OCI-LY7 (cell line): ENCODE data around the gene TMX4. TPM values are rescaled to one million over a fixed set of nuclear protein-coding genes. Genes with fewer than 3 reads are reported as not detected.

Source experiments
- BruUV-seq: library from RNA; stranded (reverse); fragments of 400-500 nt; replicated peaks from 2 replicates; lab custom pipeline; 2021; lab: Mats Ljungman, UMichigan
- CTCF ChIA-PET: fragments of 300-600 bp; sonication (Branson Sonifier 250); formaldehyde crosslinking; loops from one replicate; lab custom pipeline; 2022; ENCODE audit warnings: antibody characterized with exemption; ENCODE audit not compliant: unreplicated experiment; lab: Charles Lee
- POLR2A ChIA-PET: fragments of 300-600 bp; sonication (Branson Sonifier 250); formaldehyde crosslinking; loops from one replicate; lab custom pipeline; 2022; ENCODE audit warnings: antibody characterized with exemption; lab: Charles Lee
- DNase-seq: peaks from one replicate; pipeline ENCODE4 v3.0.0-alpha.2; 2015; ENCODE audit warnings: low spot score
- H2AFZ ChIP-seq: fragments of 200-600 bp; sonication (generic), shearing (Covaris generic); 2 replicates; pipeline ENCODE4 v1.6.1; 2014; ENCODE audit warnings: mild to moderate bottlenecking, antibody characterized with exemption, low read length, moderate library complexity
- H3K27ac ChIP-seq: fragments of 200-600 bp; sonication (generic); 2 replicates; pipeline ENCODE4 v1.5.1; 2014; ENCODE audit warnings: mixed run types, low read depth, mild to moderate bottlenecking, moderate library complexity, low read length, inconsistent platforms; ENCODE audit not compliant: poor library complexity, severe bottlenecking
- H3K36me3 ChIP-seq: fragments of 200-600 bp; sonication (generic); 2 replicates; pipeline ENCODE4 v1.6.1; 2014; ENCODE audit warnings: mild to moderate bottlenecking, antibody characterized with exemption, low read length, moderate library complexity, mixed read lengths; ENCODE audit not compliant: insufficient read depth
- H3K4me1 ChIP-seq: fragments of 200-600 bp; sonication (generic); 2 replicates; pipeline ENCODE4 v1.5.1; 2014; ENCODE audit warnings: mild to moderate bottlenecking, low read length; ENCODE audit not compliant: insufficient read depth, poor library complexity, severe bottlenecking
- H3K4me2 ChIP-seq: fragments of 200-600 bp; sonication (generic); 2 replicates; pipeline ENCODE4 v1.6.1; 2014; ENCODE audit warnings: mild to moderate bottlenecking, low read length
- H3K4me3 ChIP-seq: fragments of 200-600 bp; sonication (generic); 2 replicates; pipeline ENCODE4 v1.5.1; 2014; ENCODE audit warnings: mild to moderate bottlenecking, low read depth, low read length; ENCODE audit not compliant: poor library complexity, severe bottlenecking
- H3K79me2 ChIP-seq: fragments of 200-600 bp; sonication (generic); 2 replicates; pipeline ENCODE4 v1.6.1; 2016; ENCODE audit warnings: low read depth, mild to moderate bottlenecking, low read length, moderate library complexity, mixed read lengths; ENCODE audit not compliant: insufficient read depth
- H3K9me2 ChIP-seq: fragments of 200-600 bp; sonication (generic); 2 replicates; pipeline ENCODE4 v1.6.1; 2016; ENCODE audit warnings: mild to moderate bottlenecking, low read length, mixed read lengths; ENCODE audit not compliant: insufficient read depth
- H3K9me3 ChIP-seq: fragments of 200-600 bp; sonication (generic); 2 replicates; pipeline ENCODE4 v1.6.1; 2014; ENCODE audit warnings: mild to moderate bottlenecking, mixed run types, low read length, mixed read lengths
- H4K20me1 ChIP-seq: fragments of 200-600 bp; sonication (generic); 2 replicates; pipeline ENCODE4 v1.6.1; 2014; ENCODE audit warnings: mild to moderate bottlenecking, antibody characterized with exemption, low read length, moderate library complexity, mixed read lengths; ENCODE audit not compliant: insufficient read depth
- EZH2phosphoT487 ChIP-seq: fragments of 200-600 bp; sonication (generic); IDR thresholded peaks from 2 replicates; pipeline ENCODE4 v1.6.1; 2018; ENCODE audit warnings: low read depth, borderline replicate concordance, mild to moderate bottlenecking, mixed run types, antibody characterized with exemption, low read length, moderate library complexity, mixed read lengths
- intact Hi-C: fragments of 100-400 bp; cut with micrococcal nuclease; formaldehyde crosslinking; loops from one replicate; pipeline ENCODE4 v1.10.0; 2022; ENCODE audit not compliant: unreplicated experiment
- total RNA-seq, 2 experiments: library from RNA; depleted of rRNA in 1 of 2; stranded (reverse); fragments of >200 nt in 1 of 2; shearing (Covaris generic) in 1 of 2; gene quantifications; 2 replicates each; pipeline ENCODE4 v1.2.3, GENCODE V29; 2014 to 2022
- TF ChIP-seq, protein P1 (sequence below): fragments of 200-600 bp; sonication (generic); conservative IDR thresholded peaks from 2 replicates; pipeline ENCODE4 v1.5.1; 2014; ENCODE audit warnings: mild to moderate bottlenecking, antibody characterized with exemption, low read length, moderate library complexity, mixed read lengths

Gene TMX4
- total RNA-seq, 2 experiments from 2014 or later = 22.4 to 71.3 TPM

DNA sequence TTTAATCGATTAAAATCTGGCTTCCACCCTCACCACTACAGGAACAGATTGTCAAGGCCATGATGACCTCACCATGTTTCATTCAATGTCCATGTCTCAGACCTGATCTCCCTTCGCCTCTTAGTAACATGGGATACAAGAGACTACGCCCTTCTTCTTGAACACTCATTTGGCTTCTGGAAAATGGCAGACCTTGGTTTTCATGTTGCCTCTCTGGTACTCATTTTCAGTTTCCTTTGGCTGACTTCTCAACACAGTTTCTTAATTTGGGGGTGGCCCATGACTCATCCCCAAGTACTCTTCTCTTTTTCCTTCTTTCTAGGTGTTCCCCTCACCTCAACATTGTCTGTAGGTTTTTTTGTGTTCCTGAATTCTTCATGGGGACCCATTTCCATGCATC, 22.7 kb downstream of the TMX4 start:
- Histone ChIP-seq H3K36me3 (peaks cover 97% of the 10 kb centered on the region), H3K4me2 (no peak overlapping the region), H3K9me3 (peaks cover 9% of the 10 kb centered on the region; the same call in 1 of the 2 replicates), H3K4me3 (no peak overlapping the region), H3K4me1 (no peaks in the 10 kb centered on the region), H3K27ac (no peak overlapping the region), H4K20me1 (no peaks in the 10 kb centered on the region), H2AFZ (no peak overlapping the region), H3K79me2 (no peaks in the 10 kb centered on the region), H3K9me2 (no peaks in the 10 kb centered on the region)
- ChIA-PET POLR2A (interaction anchor here (1.4 kb wide), 1 partner anchor 10 kb away, joined by 3 read pairs; no protein-coding TSS in a partner anchor), CTCF (no interaction called here)
- BruUV-seq = no TSS peak
- TF ChIP-seq, protein P1, sequence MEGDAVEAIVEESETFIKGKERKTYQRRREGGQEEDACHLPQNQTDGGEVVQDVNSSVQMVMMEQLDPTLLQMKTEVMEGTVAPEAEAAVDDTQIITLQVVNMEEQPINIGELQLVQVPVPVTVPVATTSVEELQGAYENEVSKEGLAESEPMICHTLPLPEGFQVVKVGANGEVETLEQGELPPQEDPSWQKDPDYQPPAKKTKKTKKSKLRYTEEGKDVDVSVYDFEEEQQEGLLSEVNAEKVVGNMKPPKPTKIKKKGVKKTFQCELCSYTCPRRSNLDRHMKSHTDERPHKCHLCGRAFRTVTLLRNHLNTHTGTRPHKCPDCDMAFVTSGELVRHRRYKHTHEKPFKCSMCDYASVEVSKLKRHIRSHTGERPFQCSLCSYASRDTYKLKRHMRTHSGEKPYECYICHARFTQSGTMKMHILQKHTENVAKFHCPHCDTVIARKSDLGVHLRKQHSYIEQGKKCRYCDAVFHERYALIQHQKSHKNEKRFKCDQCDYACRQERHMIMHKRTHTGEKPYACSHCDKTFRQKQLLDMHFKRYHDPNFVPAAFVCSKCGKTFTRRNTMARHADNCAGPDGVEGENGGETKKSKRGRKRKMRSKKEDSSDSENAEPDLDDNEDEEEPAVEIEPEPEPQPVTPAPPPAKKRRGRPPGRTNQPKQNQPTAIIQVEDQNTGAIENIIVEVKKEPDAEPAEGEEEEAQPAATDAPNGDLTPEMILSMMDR = no peak
- no peak for TF ChIP-seq EZH2phosphoT487
- no peak for DNase-seq
- intact Hi-C loops = no loop called here

DNA sequence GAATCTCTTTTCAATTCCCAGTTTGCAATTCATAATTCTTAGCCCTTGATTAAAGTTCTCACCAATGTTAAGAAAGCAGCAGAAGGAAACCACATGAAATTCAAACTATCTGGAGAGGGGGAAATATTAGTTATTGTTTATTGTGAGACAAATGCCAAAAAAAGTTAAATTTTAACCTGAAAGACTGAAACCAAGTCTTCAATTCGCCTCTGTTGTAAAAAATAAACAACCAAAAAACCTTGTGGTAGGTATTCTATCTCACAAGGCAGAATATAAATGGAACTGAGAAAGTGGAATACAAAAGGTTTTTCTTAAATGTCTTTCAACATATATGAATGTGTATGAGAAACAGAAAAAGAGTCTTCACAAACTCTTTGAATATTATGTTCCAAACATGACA, 24.8 kb downstream of the TMX4 start:
- Histone ChIP-seq H4K20me1 (no peaks in the 10 kb centered on the region), H3K27ac (no peak overlapping the region), H2AFZ (no peak overlapping the region), H3K79me2 (no peaks in the 10 kb centered on the region), H3K4me3 (no peak overlapping the region), H3K36me3 (peaks cover 81% of the 10 kb centered on the region), H3K9me3 (peaks cover 9% of the 10 kb centered on the region; the same call in 1 of the 2 replicates), H3K9me2 (no peaks in the 10 kb centered on the region), H3K4me2 (no peak overlapping the region), H3K4me1 (no peaks in the 10 kb centered on the region)
- DNase-seq = no peak
- no TSS peak for BruUV-seq
- TF ChIP-seq EZH2phosphoT487 = no peak
- TF ChIP-seq, protein P1 = no peak
- ChIA-PET POLR2A (no interaction called here), CTCF (no interaction called here)
- intact Hi-C loops = no loop called here

DNA sequence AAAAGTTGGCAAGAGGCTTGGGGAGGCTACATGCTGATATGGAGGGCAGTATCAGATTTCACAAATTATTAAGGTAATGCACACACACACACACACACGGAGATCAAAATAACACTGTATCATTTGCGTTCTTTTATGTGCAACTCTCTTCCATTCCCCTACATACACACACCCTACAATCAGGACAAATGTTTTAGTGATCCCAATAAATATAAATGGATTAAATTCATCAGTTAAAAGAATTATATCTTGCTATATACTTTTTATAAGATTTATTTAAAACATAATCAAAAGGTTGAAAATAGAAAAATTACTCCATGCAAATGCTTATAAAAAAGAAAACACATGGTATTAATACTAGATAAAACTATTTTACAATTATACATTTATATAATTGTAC, 25.9 kb downstream of the TMX4 start:
- ChIA-PET POLR2A (no interaction called here), CTCF (no interaction called here)
- no peaks in the 10 kb centered on the region for H4K20me1 ChIP-seq
- TF ChIP-seq, protein P1 = no peak
- TF ChIP-seq EZH2phosphoT487 = no peak
- no peak for DNase-seq
- peaks cover 70% of the 10 kb centered on the region for H3K36me3 ChIP-seq
- H3K9me3 ChIP-seq = peaks cover 9% of the 10 kb centered on the region; the same call in 1 of the 2 replicates
- no peak overlapping the region for H3K4me3 ChIP-seq
- no TSS peak for BruUV-seq
- H3K4me1 ChIP-seq = no peaks in the 10 kb centered on the region
- H3K4me2 ChIP-seq = no peak overlapping the region
- H3K79me2 ChIP-seq = no peaks in the 10 kb centered on the region
- H3K9me2 ChIP-seq = no peaks in the 10 kb centered on the region
- no peak overlapping the region for H3K27ac ChIP-seq
- intact Hi-C loops = no loop called here
- H2AFZ ChIP-seq = no peak overlapping the region
